ENCODE results near the gene CYRIA.

CYRIA gene

GRCh38 chr2:16657671-16658070, 8.0 kb downstream of the CYRIA start:
- DNase-seq (ENCODE audit: low read depth): no peak
- TF ChIP-seq CTCF (IDR thresholded peaks at IDR 0.05; ENCODE audit: control insufficient read depth, extremely low read depth, insufficient read depth): no peak
- H3K4me3 ChIP-seq (ENCODE audit: low read depth, low read length): no peak overlapping the region

GRCh38 chr2:16656784-16657391, 8.7 kb downstream of the CYRIA start:
- DNase-seq (ENCODE audit: low read depth): no peak
- H3K4me3 ChIP-seq (ENCODE audit: low read depth, low read length): no peak overlapping the region
- no peak for TF ChIP-seq CTCF (IDR thresholded peaks at IDR 0.05; ENCODE audit: control insufficient read depth, extremely low read depth, insufficient read depth)

DNA sequence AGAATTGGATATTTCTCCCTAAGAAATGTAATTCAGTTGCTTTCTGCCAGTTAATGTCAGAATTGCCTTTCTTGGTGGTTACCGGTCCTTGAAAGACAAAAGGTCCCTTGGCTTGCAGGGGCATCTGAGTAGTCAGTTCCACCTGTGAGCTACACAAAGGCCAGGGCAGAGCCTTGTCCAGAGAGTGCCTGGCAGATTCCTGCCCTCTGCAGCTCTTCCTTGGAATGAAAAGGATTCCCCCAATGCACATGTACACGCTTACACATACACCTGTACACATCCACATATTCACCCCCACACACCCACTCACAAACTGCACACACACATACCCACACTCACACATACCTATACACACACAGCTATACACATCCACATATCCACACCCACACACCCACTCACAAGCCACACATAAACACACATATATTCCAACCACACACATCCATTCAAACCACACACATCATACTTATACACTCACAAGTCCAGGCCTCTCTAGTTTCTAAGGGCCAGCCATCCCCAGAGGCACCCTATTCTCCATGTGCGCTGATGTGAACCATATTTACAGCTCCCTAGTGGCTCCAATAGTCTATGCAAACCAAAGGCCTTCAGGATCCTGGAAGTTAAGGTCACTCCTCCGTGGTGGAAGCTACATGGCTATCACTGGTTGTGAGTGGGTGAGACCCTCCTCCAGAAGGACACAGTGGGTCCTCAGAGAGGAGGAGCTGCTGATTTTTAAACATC, 9.6 kb downstream of the CYRIA start:
- no peak for DNase-seq (ENCODE audit: low read depth)
- no peak overlapping the region for H3K4me3 ChIP-seq (ENCODE audit: low read depth, low read length)
- no peak for TF ChIP-seq CTCF (IDR thresholded peaks at IDR 0.05; ENCODE audit: control insufficient read depth, extremely low read depth, insufficient read depth)

- H3K4me3 ChIP-seq (ENCODE audit: low read depth, low read length): no peak overlapping the region
- no peak for DNase-seq (ENCODE audit: low read depth)
- TF ChIP-seq CTCF (IDR thresholded peaks at IDR 0.05; ENCODE audit: control insufficient read depth, extremely low read depth, insufficient read depth): no peak
Observed at GRCh38 chr2:16655445-16655837, 10.2 kb downstream of the CYRIA start.

DNA sequence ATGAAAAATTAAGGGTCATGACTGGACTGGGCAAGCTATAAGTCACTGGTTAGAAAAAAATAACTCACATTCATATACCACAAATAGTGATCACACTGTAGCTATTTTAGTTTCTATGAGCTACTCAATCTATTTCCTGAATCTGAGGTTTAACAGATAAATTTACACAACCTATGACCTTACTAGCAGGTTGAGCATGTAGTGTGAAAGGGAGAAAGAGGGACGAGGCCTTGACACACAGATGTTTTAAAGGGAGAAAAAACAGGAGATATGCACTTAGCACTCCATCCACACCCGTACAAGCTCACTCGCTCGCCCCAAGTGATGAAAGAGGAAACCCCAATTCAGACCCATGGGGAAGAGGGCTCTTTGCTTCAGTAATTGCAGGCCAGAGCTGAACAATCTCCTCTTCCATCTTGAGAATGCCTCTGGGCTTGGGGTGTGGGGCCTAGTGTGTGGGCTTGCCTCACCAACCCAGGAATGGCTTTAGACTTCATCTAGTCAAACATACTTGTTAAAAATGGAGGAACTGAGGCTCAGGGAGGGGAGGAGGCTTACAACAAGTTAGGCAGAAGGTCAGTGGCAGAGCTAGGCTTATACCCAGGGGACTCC, 10.7 kb downstream of the CYRIA start:
- TF ChIP-seq CTCF (IDR thresholded peaks at IDR 0.05; ENCODE audit: control insufficient read depth, extremely low read depth, insufficient read depth): no peak
- H3K4me3 ChIP-seq (ENCODE audit: low read depth, low read length): no peak overlapping the region
- DNase-seq (ENCODE audit: low read depth): no peak

GRCh38 chr2:16653799-16654198, 11.8 kb downstream of the CYRIA start:
- no peak for TF ChIP-seq CTCF (IDR thresholded peaks at IDR 0.05; ENCODE audit: control insufficient read depth, extremely low read depth, insufficient read depth)
- DNase-seq (ENCODE audit: low read depth): no peak
- no peak overlapping the region for H3K4me3 ChIP-seq (ENCODE audit: low read depth, low read length)

All from LNCaP clone FGC (cell line).